GM10847 (cell line): ENCODE data around the gene MAPK12.

Experiments
- POLR2A ChIP-seq: IDR thresholded peaks from 2 replicates; pipeline ENCODE4 v1.6.1; 2011; ENCODE audit not compliant: insufficient read length; ENCODE audit errors: extremely low read depth

Gene MAPK12

GRCh38 chr22:50267591-50268390 lies 6.3 kb upstream of the MAPK12 start:
- no peak for TF ChIP-seq POLR2A

DNA sequence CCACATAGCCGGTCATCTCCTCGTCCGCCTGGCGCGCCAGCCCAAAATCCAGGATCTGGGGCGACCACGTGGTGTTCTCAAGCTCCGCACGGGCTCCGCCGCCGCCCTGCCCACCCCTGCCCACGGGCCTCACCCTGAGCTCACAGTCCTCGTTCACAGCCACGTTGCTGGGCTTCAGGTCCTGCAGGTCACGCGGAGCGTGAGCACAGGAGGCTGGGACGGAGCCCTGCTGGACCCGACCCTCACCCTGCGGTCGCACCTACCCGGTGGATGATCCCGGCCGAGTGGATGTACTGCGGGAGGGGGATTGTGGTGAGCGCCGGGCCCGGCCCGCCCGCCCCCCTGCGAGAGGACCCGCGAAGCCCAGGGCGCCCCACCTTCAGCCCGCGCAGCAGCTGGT lies 5.5 kb upstream of the MAPK12 start:
- TF ChIP-seq POLR2A, result no peak

- no peak for TF ChIP-seq POLR2A
Observed at GRCh38 chr22:50264946-50265669, 3.6 kb upstream of the MAPK12 start.

DNA sequence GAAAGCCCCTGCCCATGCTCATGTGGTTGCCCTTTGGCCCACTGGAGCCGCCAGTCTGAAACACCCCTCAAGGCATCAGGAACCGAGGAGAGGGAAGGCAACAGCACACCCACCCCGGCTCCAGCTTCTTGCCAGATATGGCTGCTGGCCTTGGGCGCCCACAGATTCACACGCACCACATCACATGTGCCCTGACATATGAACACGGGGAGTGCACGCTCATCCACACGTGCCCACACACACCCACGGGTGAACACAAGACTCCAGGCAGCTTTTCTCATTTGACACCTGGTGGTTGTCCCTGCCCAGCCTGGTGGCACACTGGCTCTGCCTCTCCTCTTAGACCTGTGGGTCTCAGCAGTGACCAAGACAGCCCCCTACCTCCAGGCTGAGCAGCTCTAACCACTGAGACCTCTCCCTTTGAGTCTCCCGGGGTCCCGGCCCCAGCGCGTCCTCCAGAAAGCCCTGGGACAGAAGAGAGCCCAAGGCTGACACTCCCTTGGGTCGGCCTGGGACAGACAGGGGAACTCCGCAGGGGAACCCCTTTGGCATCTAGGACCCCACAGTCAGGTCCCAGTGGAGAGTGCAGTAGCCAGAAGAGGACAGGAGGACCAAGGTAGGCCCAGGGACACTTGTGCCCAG lies 2.7 kb upstream of the MAPK12 start:
- no peak for TF ChIP-seq POLR2A

- TF ChIP-seq POLR2A, result no peak
Observed at GRCh38 chr22:50262973-50263617, 1.6 kb upstream of the MAPK12 start.

- no peak for TF ChIP-seq POLR2A
Observed at GRCh38 chr22:50262460-50262911, 1.0 kb upstream of the MAPK12 start.

DNA sequence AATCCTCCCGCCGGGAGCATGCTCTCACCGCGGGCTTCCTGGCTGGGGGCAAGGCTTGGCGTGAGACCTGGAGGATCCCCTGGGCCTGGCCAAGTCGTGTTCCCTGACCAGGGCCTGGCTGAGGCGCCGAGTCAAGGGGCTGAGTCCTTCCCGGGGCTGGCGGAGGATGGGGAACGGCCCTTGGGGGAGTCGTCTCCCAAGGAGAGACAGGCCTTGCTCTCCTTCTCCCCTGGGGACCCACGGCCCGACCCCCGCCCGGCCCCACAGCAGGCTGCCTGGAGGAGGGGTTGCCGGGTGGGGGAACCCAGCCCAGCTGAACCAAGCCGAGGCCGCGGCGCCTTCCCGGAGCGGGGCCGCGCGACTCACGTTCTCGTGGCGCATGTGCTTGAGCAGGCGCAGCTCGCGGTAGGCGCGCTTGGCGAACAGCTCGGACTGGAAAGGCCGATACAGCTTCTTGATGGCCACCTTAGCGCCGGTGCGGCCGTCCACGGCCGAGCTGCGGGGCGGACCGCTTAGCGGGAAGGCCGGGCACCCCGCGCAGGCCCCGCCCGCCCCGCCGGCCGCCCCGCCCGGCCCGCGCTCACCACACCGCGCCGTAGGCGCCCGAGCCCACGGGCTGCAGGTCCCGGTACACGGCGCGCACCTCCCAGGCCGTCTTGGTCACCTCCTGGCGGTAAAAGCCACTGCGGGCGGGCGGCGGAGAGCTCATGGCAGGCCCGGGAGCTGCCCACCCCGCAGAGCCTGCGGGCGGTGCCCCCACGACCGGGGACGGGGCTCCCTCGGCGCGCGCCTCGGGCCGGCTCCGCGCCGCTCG lies 475 bp downstream of the MAPK12 start:
- no peak for TF ChIP-seq POLR2A

DNA sequence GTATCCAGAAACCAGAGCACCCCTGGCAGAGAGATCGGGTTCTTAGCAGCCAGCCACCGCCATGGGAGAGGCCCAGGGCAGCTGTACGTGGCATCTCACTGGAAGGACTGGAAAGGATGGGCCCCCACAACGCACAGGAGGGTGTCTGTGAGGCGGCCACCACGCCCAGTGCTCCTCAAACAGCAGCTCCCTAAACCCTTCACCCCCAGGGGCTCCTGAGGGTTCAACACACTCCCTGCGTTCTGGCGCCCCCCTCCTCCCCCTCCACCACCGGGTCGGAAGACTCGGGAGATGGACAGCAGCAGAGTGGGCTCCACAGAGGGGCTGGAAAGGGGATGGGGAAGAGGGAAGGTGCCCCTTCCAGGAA lies 1.1 kb downstream of the MAPK12 start:
- TF ChIP-seq POLR2A, result no peak

GRCh38 chr22:50259302-50259701 lies 2.2 kb downstream of the MAPK12 start:
- no peak for TF ChIP-seq POLR2A

GRCh38 chr22:50258361-50259292 lies 2.9 kb downstream of the MAPK12 start:
- TF ChIP-seq POLR2A, result no peak

DNA sequence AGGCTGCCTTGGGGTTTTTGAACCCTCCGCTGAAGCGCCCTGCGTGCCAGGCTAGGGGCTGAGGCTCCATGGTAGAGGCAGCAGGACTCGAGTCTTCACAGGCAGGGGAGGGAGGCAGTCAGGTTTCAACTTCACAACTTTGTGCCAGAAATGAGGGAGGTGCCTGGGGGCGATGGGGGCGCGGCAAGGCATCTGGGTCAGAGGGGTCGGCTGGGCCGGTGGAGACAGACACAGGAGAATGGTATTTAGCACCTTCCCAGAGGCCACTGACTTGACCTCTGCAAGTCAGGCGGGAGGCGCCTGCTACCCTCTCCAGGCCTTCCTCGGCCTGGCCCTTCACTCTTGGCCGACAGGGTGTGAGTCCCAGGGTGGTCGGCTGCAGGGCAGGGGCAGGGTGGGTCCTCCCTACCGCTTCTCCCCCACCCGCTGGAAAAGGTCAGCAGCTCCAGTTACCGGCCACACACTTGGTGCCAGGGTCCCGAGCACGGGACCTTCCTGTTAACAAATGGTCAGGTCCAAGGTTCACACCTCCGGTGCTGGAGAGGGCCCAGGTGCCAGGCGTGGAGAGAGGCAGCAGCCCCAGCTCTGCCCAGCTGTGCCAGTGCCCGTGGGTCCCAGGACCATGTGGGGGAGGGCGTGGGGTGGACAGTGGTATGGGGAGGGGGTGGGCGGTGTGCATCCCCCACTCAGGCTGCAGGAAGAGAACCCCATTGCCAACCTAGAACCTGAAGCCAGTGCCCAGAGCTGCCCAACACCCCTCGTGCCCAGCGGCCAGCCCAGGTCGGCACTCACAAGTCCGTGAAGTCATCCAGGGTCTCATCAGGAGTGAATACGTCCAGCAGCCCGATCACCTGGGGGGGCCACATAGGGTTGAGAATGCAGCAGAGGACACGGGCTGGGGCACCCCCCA lies 3.8 kb downstream of the MAPK12 start:
- TF ChIP-seq POLR2A, result no peak

DNA sequence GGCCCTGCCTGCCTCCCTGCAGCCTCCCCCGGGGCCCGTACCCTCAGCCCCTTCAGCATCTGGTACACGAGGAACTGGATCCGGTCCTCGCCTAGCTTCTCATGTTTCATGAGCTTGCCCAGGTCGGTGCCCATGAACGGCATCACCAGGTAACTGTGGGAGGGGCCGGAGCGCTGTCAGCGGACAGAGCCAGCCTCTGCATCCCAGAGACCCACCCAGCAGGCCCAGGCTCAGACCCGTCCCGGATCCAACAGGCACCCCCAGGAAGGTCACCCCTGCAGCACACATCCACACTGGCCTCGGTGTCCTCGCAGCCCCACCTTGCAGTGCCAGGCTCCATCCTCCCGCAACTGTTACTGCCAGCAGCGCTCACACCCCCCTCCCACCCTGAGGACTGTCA lies 4.4 kb downstream of the MAPK12 start:
- TF ChIP-seq POLR2A, result no peak
